ENCODE results near the gene PGD. TPM values are rescaled to one million over a fixed set of nuclear protein-coding genes. Genes with fewer than 3 reads are reported as not detected.

Gene PGD
- total and polyA plus RNA-seq, 10 donors: 40.8 to 381 (median 124) TPM

DNA sequence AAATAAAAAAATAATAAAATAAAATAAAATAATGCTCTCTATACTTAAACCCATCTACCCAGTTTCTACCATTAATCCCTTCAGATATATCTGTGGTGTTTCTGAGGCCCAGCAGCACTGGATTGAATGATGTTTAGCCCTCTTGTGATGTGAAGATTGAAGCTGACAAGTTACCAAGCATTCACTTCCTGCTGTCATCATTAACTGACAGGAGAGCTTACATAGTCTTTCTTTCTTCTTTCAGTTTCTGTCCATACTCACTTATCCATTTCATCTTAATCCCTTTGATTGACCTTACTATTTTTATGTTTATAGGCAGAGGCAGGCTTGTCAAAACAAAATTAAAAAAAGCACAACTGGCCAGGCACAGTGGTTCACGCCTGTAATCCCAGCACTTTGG, 38.8 kb upstream of the PGD start:
- intact Hi-C loops (cut with DNase I; ENCODE audit: low total_unique reads): no loop called here
- no peaks in the 10 kb centered on the region for H3K27me3 ChIP-seq (replicated peaks in 1 of 7)
- H3K9me3 ChIP-seq: no peaks in the 10 kb centered on the region
- 74 to 90% (median 78%) methylated on average over 1 of the region's 1 CpG for WGBS, 5 donors
- peak overlapping the region in 1 of 8 donors; percentile 7 for H3K27ac ChIP-seq
- H3K36me3 ChIP-seq: peaks cover 0 to 93% (median 28%) of the 10 kb centered on the region in 6 donors
- H3K4me3 ChIP-seq: no peak overlapping the region
- H3K4me1 ChIP-seq: peaks cover 0 to 4% (median 0%) of the 10 kb centered on the region in 6 donors
- DNase-seq: no peak
- TF ChIP-seq POLR2A (IDR thresholded peaks at IDR 0.05) (no peak), CTCF (IDR thresholded peaks at IDR 0.05 in 8 of 11, conservative IDR thresholded peaks at IDR 0.05 in 3 of 11) (no peak), POLR2AphosphoS5 (IDR thresholded peaks at IDR 0.05) (no peak)

DNA sequence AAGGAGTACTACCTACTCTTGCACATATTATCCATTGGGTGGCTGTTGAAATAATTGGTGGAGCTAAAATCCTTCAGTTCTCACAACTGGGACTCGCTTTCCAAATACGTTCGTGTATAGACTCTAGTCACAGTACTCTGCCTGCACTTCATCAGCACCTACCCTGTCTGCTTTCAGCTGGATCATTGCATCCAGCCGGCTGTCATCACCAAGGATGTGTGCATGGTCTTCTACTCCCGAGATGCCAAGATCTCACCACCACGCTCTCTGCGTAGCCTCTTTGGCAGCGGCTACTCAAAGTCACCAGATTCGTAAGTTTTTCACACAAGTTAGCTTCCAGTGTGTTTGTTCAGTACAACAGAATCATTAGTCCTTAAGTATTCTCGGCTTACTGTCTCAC, 37.3 kb upstream of the PGD start:
- Histone ChIP-seq H3K4me1 (peaks cover 0 to 4% (median 0%) of the 10 kb centered on the region in 6 donors), H3K27ac (no peak overlapping the region), H3K4me3 (no peak overlapping the region), H3K9me3 (no peaks in the 10 kb centered on the region), H3K36me3 (peaks cover 0 to 93% (median 40%) of the 10 kb centered on the region in 6 donors), H3K27me3 (replicated peaks in 1 of 7) (no peaks in the 10 kb centered on the region)
- DNase-seq: no peak
- intact Hi-C loops (cut with DNase I; ENCODE audit: low total_unique reads): no loop called here
- 94 to 97% (median 95%) methylated on average over 10 of the region's 10 CpGs for WGBS, 5 donors
- no peak for TF ChIP-seq CTCF (IDR thresholded peaks at IDR 0.05 in 8 of 11, conservative IDR thresholded peaks at IDR 0.05 in 3 of 11)

DNA sequence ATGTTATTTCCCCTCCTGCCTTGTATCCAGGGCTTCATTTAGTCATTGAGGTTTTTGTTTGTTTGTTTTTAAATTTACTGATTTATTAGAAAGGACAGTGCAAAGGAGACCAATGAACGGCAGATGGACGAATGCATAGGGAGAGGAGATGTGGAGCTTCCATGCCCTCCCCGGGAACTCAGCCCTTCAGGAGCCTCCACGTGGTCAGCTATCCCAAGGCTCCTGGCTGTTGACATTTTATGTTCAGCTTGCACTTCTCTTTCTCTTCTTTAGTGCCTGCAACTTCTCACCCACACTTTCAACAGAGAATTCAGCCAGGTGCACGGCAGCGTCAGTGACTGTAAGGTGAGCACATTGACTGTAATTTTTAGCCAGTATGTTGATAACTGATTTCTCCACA, 30.7 kb upstream of the PGD start:
- H3K36me3 ChIP-seq: peaks cover 0 to 99% (median 56%) of the 10 kb centered on the region in 6 donors
- intact Hi-C loops (cut with DNase I; ENCODE audit: low total_unique reads): no loop called here
- DNase-seq: no peak
- H3K9me3 ChIP-seq: no peaks in the 10 kb centered on the region
- no peak overlapping the region for H3K27ac ChIP-seq
- H3K4me3 ChIP-seq: no peak overlapping the region
- no peak for TF ChIP-seq POLR2A (IDR thresholded peaks at IDR 0.05)
- TF ChIP-seq POLR2AphosphoS5 (IDR thresholded peaks at IDR 0.05): no peak
- TF ChIP-seq CTCF (IDR thresholded peaks at IDR 0.05 in 8 of 11, conservative IDR thresholded peaks at IDR 0.05 in 3 of 11): no peak
- H3K27me3 ChIP-seq (replicated peaks in 1 of 7): no peaks in the 10 kb centered on the region
- 81 to 93% (median 84%) methylated on average over 6 of the region's 6 CpGs for WGBS, 5 donors
- peaks cover 0 to 5% (median 0%) of the 10 kb centered on the region in 6 donors for H3K4me1 ChIP-seq

DNA sequence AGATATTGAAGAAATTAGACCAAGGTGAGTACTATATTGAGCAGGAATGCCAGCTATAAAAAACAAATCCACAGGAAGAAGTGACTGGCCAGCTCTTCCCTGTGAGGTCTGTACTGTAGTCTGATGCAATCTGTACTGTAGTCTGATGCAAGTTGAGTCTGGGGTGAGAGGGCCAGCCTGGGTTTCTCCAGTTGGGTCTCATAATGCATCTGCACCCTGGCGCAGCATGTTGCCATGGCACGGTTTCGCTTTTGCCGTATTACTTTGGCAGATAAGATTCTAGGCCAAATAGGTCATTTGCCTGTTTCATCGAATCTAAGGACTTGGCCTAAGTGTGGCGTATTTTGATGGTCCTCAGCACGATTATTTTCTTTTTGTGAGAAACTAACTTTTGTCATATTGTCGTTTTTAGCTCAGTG, 24.4 kb upstream of the PGD start:
- Histone ChIP-seq H3K27me3 (replicated peaks in 1 of 7) (no peaks in the 10 kb centered on the region), H3K27ac (no peak overlapping the region), H3K36me3 (peaks cover 0 to 94% (median 43%) of the 10 kb centered on the region in 6 donors), H3K9me3 (no peaks in the 10 kb centered on the region), H3K4me1 (peaks cover 0 to 30% (median 15%) of the 10 kb centered on the region in 6 donors), H3K4me3 (no peak overlapping the region)
- DNase-seq: no peak
- no peak for TF ChIP-seq POLR2A (IDR thresholded peaks at IDR 0.05)
- TF ChIP-seq CTCF (IDR thresholded peaks at IDR 0.05 in 8 of 11, conservative IDR thresholded peaks at IDR 0.05 in 3 of 11): no peak
- no peak for TF ChIP-seq POLR2AphosphoS5 (IDR thresholded peaks at IDR 0.05)
- intact Hi-C loops (cut with DNase I; ENCODE audit: low total_unique reads): no loop called here
- WGBS, 5 donors: 90 to 96% (median 92%) methylated on average over 8 of the region's 8 CpGs
